Neural progenitor cell (in vitro differentiated cells): ENCODE measurements around the gene LGR6. TPM values are rescaled to one million over a fixed set of nuclear protein-coding genes. Genes with fewer than 3 reads are reported as not detected.

ENCODE experiments used
- DNase-seq: peaks from one replicate; pipeline ENCODE4 v3.0.0-alpha.2; 2016; ENCODE audit warnings: low spot score
- H2AFZ ChIP-seq: fragments of 200-600 bp; sonication (generic); replicated peaks from 2 replicates; pipeline ENCODE4 v1.6.1; 2016; ENCODE audit warnings: antibody characterized with exemption
- H3F3A ChIP-seq: fragments of 200-600 bp; sonication (generic); 2 replicates; pipeline ENCODE4 v1.6.1; 2016; ENCODE audit warnings: antibody characterized with exemption, low read depth
- H3K27ac ChIP-seq: fragments of 200-600 bp; sonication (generic); 2 replicates; pipeline ENCODE4 v1.5.1; 2016; ENCODE audit warnings: mild to moderate bottlenecking
- H3K27me3 ChIP-seq: fragments of 200-600 bp; sonication (generic); 2 replicates; pipeline ENCODE4 v1.6.1; 2016; ENCODE audit warnings: mild to moderate bottlenecking, moderate library complexity
- H3K36me3 ChIP-seq: fragments of 200-600 bp; sonication (generic); 2 replicates; pipeline ENCODE4 v1.5.1; 2016
- H3K4me1 ChIP-seq: fragments of 200-600 bp; sonication (generic); 2 replicates; pipeline ENCODE4 v1.6.1; 2016; ENCODE audit warnings: mixed run types
- H3K4me2 ChIP-seq: fragments of 200-600 bp; sonication (generic); 2 replicates; pipeline ENCODE4 v1.6.1; 2016
- H3K4me3 ChIP-seq: fragments of 200-600 bp; sonication (generic); 2 replicates; pipeline ENCODE4 v1.5.1; 2016
- H3K79me2 ChIP-seq: fragments of 200-600 bp; sonication (generic); 2 replicates; pipeline ENCODE4 v1.6.1; 2016; ENCODE audit warnings: low read depth
- H3K9ac ChIP-seq: fragments of 200-600 bp; sonication (generic); 2 replicates; pipeline ENCODE4 v1.6.1; 2016
- H3K9me3 ChIP-seq: fragments of 200-600 bp; sonication (generic); 2 replicates; pipeline ENCODE4 v1.5.1; 2016; ENCODE audit warnings: low read depth
- H4K20me1 ChIP-seq: fragments of 200-600 bp; sonication (generic); 2 replicates; pipeline ENCODE4 v1.6.1; 2016; ENCODE audit warnings: low read depth
- H3K27ac Mint-ChIP-seq: 3 replicates; pipeline ENCODE4 v1.8.0; 2021; ENCODE audit warnings: mixed read lengths
- H3K27me3 Mint-ChIP-seq: 2 replicates; pipeline ENCODE4 v1.8.0; 2022; ENCODE audit warnings: low read depth, mild to moderate bottlenecking, inconsistent platforms, moderate library complexity, mixed read lengths; ENCODE audit not compliant: insufficient read depth
- H3K36me3 Mint-ChIP-seq: 3 replicates; pipeline ENCODE4 v1.8.0; 2021; ENCODE audit warnings: mixed read lengths
- H3K4me1 Mint-ChIP-seq: 3 replicates; pipeline ENCODE4 v1.8.0; 2021; ENCODE audit warnings: mixed read lengths
- H3K4me3 Mint-ChIP-seq: 3 replicates; pipeline ENCODE4 v1.8.0; 2021; ENCODE audit warnings: mild to moderate bottlenecking, moderate library complexity, mixed read lengths
- H3K9me3 Mint-ChIP-seq: 3 replicates; pipeline ENCODE4 v1.8.0; 2020; ENCODE audit warnings: mixed read lengths
- CTCF ChIP-seq: fragments of 200-600 bp; sonication (generic); IDR thresholded peaks from 2 replicates; pipeline ENCODE4 v1.5.1; 2017; ENCODE audit warnings: antibody characterized with exemption, mild to moderate bottlenecking
- EZH2 ChIP-seq: fragments of 200-600 bp; sonication (generic); IDR thresholded peaks from 2 replicates; pipeline ENCODE4 v1.6.1; 2017; ENCODE audit warnings: antibody characterized with exemption, mild to moderate bottlenecking, moderate library complexity
- EZH2phosphoT487 ChIP-seq: fragments of 200-600 bp; sonication (generic); IDR thresholded peaks from 2 replicates; pipeline ENCODE4 v1.6.1; 2017; ENCODE audit warnings: antibody characterized with exemption
- total RNA-seq: library from RNA; depleted of rRNA; stranded (reverse); fragments of >200 nt; gene quantifications from 2 replicates; pipeline ENCODE4 v1.2.3, GENCODE V29; 2015; ENCODE audit warnings: low replicate concordance

Gene LGR6
- total RNA-seq, 1 donor from 2014 or later, result not detected

GRCh38 chr1:202200669-202201068 lies 7.1 kb downstream of the LGR6 start:
- no peak for DNase-seq
- Histone ChIP-seq H3K4me3 (no peak overlapping the region), H3K9ac (no peak overlapping the region), H4K20me1 (no peaks in the 10 kb centered on the region), H3K36me3 (no peaks in the 10 kb centered on the region), H3K27ac (no peak overlapping the region), H3K4me1 (peaks cover 12% of the 10 kb centered on the region), H2AFZ (no peak overlapping the region), H3K27me3 (peaks cover 12% of the 10 kb centered on the region), H3K79me2 (no peaks in the 10 kb centered on the region), H3K9me3 (no peaks in the 10 kb centered on the region), H3K4me2 (no peak overlapping the region), H3F3A (peaks cover 5% of the 10 kb centered on the region)
- Mint-ChIP-seq H3K36me3 (no peaks in the 10 kb centered on the region), H3K9me3 (no peaks in the 10 kb centered on the region), H3K4me1 (no peaks in the 10 kb centered on the region), H3K27me3 (peaks cover 14% of the 10 kb centered on the region), H3K27ac (no peak overlapping the region), H3K4me3 (no peak overlapping the region)
- TF ChIP-seq EZH2phosphoT487, result no peak
- no peak for TF ChIP-seq EZH2

- no peak overlapping the region for H3K4me3 ChIP-seq
- H3K9ac ChIP-seq, result no peak overlapping the region
- no peaks in the 10 kb centered on the region for H3K79me2 ChIP-seq
- no peak overlapping the region for H3K27ac ChIP-seq
- H3F3A ChIP-seq, result peaks cover 5% of the 10 kb centered on the region
- Mint-ChIP-seq H3K27ac (peak overlapping the region; percentile 82), H3K27me3 (peaks cover 9% of the 10 kb centered on the region), H3K36me3 (no peaks in the 10 kb centered on the region), H3K4me1 (no peaks in the 10 kb centered on the region), H3K9me3 (no peaks in the 10 kb centered on the region), H3K4me3 (no peak overlapping the region)
- H3K4me2 ChIP-seq, result no peak overlapping the region
- TF ChIP-seq EZH2phosphoT487 (no peak), EZH2 (no peak), CTCF (no peak)
- H3K9me3 ChIP-seq, result no peaks in the 10 kb centered on the region
- no peaks in the 10 kb centered on the region for H4K20me1 ChIP-seq
- no peak overlapping the region for H2AFZ ChIP-seq
- H3K27me3 ChIP-seq, result peaks cover 6% of the 10 kb centered on the region
- H3K4me1 ChIP-seq, result peaks cover 15% of the 10 kb centered on the region
- H3K36me3 ChIP-seq, result no peaks in the 10 kb centered on the region
- no peak for DNase-seq
These were observed 7.7 kb downstream of the LGR6 start for GRCh38 chr1:202201266-202201665.

GRCh38 chr1:202201971-202202370 lies 8.4 kb downstream of the LGR6 start:
- Histone ChIP-seq H2AFZ (no peak overlapping the region), H3K27me3 (peaks cover 5% of the 10 kb centered on the region), H3K9ac (no peak overlapping the region), H3F3A (peaks cover 5% of the 10 kb centered on the region), H3K4me2 (no peak overlapping the region), H3K79me2 (no peaks in the 10 kb centered on the region), H3K27ac (no peak overlapping the region), H3K4me1 (peaks cover 17% of the 10 kb centered on the region), H3K9me3 (no peaks in the 10 kb centered on the region), H3K36me3 (no peaks in the 10 kb centered on the region), H4K20me1 (no peaks in the 10 kb centered on the region), H3K4me3 (no peak overlapping the region)
- Mint-ChIP-seq H3K4me3 (no peak overlapping the region), H3K27me3 (peaks cover 9% of the 10 kb centered on the region), H3K9me3 (no peaks in the 10 kb centered on the region), H3K27ac (peak overlapping the region; percentile 82), H3K4me1 (no peaks in the 10 kb centered on the region), H3K36me3 (no peaks in the 10 kb centered on the region)
- DNase-seq, result no peak
- TF ChIP-seq EZH2, result no peak

GRCh38 chr1:202202500-202203168 lies 9.0 kb downstream of the LGR6 start:
- no peak overlapping the region for H3K4me2 ChIP-seq
- H3K27me3 ChIP-seq, result peaks cover under 1% of the 10 kb centered on the region
- no peaks in the 10 kb centered on the region for H3K36me3 ChIP-seq
- peaks cover 18% of the 10 kb centered on the region for H3K4me1 ChIP-seq
- no peaks in the 10 kb centered on the region for H3K9me3 ChIP-seq
- no peaks in the 10 kb centered on the region for H3K9me3 Mint-ChIP-seq
- no peak overlapping the region for H3K4me3 Mint-ChIP-seq
- H3K27ac ChIP-seq, result no peak overlapping the region
- H3F3A ChIP-seq, result peaks cover 5% of the 10 kb centered on the region
- TF ChIP-seq EZH2 (no peak), CTCF (no peak), EZH2phosphoT487 (no peak)
- no peaks in the 10 kb centered on the region for H3K36me3 Mint-ChIP-seq
- H3K4me1 Mint-ChIP-seq, result peaks cover under 1% of the 10 kb centered on the region
- H3K9ac ChIP-seq, result no peak overlapping the region
- H2AFZ ChIP-seq, result no peak overlapping the region
- DNase-seq, result no peak
- no peaks in the 10 kb centered on the region for H4K20me1 ChIP-seq
- H3K27me3 Mint-ChIP-seq, result peaks cover 7% of the 10 kb centered on the region
- no peaks in the 10 kb centered on the region for H3K79me2 ChIP-seq
- no peak overlapping the region for H3K4me3 ChIP-seq
- H3K27ac Mint-ChIP-seq, result no peak overlapping the region
